ENCODE data around the gene TRPM3.

Gene TRPM3

GRCh38 chr9:70485273-70485858, 636.1 kb downstream of the TRPM3 start:
- ATAC-seq (no peak), DNase-seq (no peak)

- ATAC-seq = peak; percentile 56
- peak; percentile 10 for DNase-seq
Observed at GRCh38 chr9:70484232-70485130, 636.9 kb downstream of the TRPM3 start.

GRCh38 chr9:70481471-70481870, 640.0 kb downstream of the TRPM3 start:
- ATAC-seq = no peak
- no peak for DNase-seq

- DNase-seq = no peak
Observed at GRCh38 chr9:70480405-70480980, 640.9 kb downstream of the TRPM3 start.

GRCh38 chr9:70479880-70480291, 641.5 kb downstream of the TRPM3 start:
- ATAC-seq = no peak
- no peak for DNase-seq

More at GRCh38 chr9:70480405-70480980, 640.9 kb downstream of the TRPM3 start:
- no peak for ATAC-seq
